Lower leg skin (tissue), 4 donors: Measurements from ENCODE around the gene GPX4. TPM values are rescaled to one million over a fixed set of nuclear protein-coding genes. Genes with fewer than 3 reads are reported as not detected.
A peak's percentile ranks its signal among the peaks of the same experiment; 100 is the strongest.

ENCODE experiments used
- DNase-seq, 2 donors: peaks; one replicate each; pipeline ENCODE4 v3.0.0-alpha.2; 2019; ENCODE audit warnings: low spot score in 2 of 2
- H3K4me3 ChIP-seq: fragments of 200-600 bp; sonication (generic); 2 replicates; pipeline ENCODE4 v1.5.1; 2017; ENCODE audit warnings: mild to moderate bottlenecking, low read depth; ENCODE audit not compliant: poor library complexity, severe bottlenecking
- CTCF ChIP-seq, 3 donors: fragments of 450-650 bp; IDR thresholded peaks; one replicate each; pipeline ENCODE4 v1.5.1; 2016; ENCODE audit warnings: antibody characterized with exemption in 3 of 3, mild to moderate bottlenecking in 3 of 3, moderate library complexity in 2 of 3
- POLR2A ChIP-seq, 2 donors: fragments of 450-650 bp; IDR thresholded peaks; one replicate each; pipeline ENCODE4 v1.6.1; 2016 to 2017; ENCODE audit warnings: antibody characterized with exemption in 2 of 2, mild to moderate bottlenecking in 1 of 2, moderate library complexity in 1 of 2
- WGBS, 2 donors: methylation state at CpG; one replicate each; pipeline ENCODE4 v1.1.5; 2018; 5-methylcytosine and 5-hydroxymethylcytosine counted together
- intact Hi-C: fragments of 100-400 bp; cut with DNase I; formaldehyde crosslinking; loops from one replicate; pipeline ENCODE4 v1.15.0; 2023; ENCODE audit warnings: low total_unique reads
- total RNA-seq, 4 donors: library from RNA; depleted of rRNA; stranded (reverse); fragments of >200 nt; gene quantifications; one replicate each; pipeline ENCODE4 v1.1.0, GENCODE V29; 2016

The GPX4 gene
- total RNA-seq, 4 donors from 2014 or later = 375 to 507 (median 469) TPM

DNA sequence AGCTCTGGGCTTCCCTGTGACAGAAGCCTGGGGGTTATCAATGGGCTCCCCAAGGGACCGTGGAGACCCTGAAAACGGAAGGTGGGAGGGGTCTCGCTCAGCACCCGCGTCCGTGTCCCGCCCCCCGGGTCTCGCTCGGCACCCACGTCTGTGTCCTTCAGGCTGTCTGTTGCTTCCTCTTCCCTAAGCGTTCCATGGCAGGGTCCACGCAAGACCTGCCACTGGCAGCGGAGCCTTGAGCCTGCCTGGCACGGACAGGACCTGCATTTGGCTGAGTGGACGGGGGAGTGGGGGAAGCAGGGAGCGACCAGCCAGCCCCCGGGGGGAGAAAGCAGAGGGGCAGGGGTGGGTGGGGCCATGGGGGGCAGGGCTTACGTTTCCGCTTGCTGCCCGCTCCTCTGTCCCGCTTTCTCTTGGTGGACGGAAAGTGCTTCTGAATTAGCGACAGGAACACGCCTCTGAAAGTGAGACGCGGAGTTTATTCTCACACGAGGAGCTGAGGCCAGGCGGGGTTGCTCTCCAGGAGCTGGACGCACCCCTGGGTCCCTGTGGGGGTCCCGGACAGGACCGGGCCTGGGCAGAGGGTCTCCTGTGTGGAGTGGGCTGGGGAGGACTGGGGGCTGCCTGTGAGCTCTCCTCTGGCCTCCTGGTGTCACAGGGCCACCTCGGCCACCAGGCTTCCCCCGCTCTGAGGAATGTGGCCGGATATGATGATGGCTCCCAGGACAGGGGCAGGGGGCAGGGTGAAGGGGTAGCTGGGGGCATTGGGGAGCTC lies 12.0 kb downstream of the GPX4 start:
- H3K4me3 ChIP-seq = no peak overlapping the region
- intact Hi-C loops = loop anchor here (10.0 kb wide), 1 partner anchor 69 kb away; no protein-coding TSS in a partner anchor
- 92 to 93% methylated on average over 32 to 35 of the region's 35 CpGs for WGBS, 2 donors
- TF ChIP-seq POLR2A (IDR thresholded peaks at IDR 0.05) = no peak
- no peak for TF ChIP-seq CTCF (IDR thresholded peaks at IDR 0.05)
- no peak for DNase-seq

- intact Hi-C loops = loop anchor here (10.0 kb wide), 1 partner anchor 68 kb away; no protein-coding TSS in a partner anchor
- no peak for DNase-seq
- WGBS, 2 donors = 89 to 92% methylated on average over 13 to 33 of the region's 52 CpGs
- H3K4me3 ChIP-seq = no peak overlapping the region
- no peak for TF ChIP-seq POLR2A (IDR thresholded peaks at IDR 0.05)
- no peak for TF ChIP-seq CTCF (IDR thresholded peaks at IDR 0.05)
Observed at GRCh38 chr19:1116726-1117581, 13.2 kb downstream of the GPX4 start.

DNA sequence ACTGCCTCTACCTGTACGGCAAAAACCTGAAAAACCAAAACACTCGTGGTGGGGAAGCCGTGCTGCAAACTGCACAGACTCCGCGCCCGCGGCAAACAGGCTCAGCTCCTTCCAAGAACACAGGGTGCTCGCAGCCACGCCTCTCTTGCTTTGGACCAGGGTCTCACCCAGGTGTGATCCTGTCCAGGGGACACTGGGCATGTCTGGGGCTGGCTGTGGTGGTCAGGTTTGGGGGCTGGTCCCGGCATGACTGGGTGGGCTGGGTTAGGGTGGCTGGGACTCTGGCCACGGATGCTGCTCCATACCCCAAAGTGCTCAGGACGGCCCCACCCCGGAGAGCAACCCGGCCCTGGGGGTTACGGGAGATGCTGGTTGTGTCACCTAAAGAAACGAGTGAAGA lies 13.9 kb downstream of the GPX4 start:
- no peak for DNase-seq
- 62 to 73% methylated on average over 7 to 16 of the region's 16 CpGs for WGBS, 2 donors
- TF ChIP-seq POLR2A (IDR thresholded peaks at IDR 0.05) = no peak
- TF ChIP-seq CTCF (IDR thresholded peaks at IDR 0.05) = no peak
- H3K4me3 ChIP-seq = no peak overlapping the region
- intact Hi-C loops = loop anchor here (10.0 kb wide), 1 partner anchor 67 kb away; no protein-coding TSS in a partner anchor

GRCh38 chr19:1118999-1119398 lies 15.2 kb downstream of the GPX4 start:
- 89 to 95% methylated on average over 34 of the region's 34 CpGs for WGBS, 2 donors
- intact Hi-C loops = loop anchor here (10.0 kb wide), 1 partner anchor 66 kb away; no protein-coding TSS in a partner anchor
- no peak overlapping the region for H3K4me3 ChIP-seq
- DNase-seq = no peak
- TF ChIP-seq CTCF (IDR thresholded peaks at IDR 0.05) (no peak), POLR2A (IDR thresholded peaks at IDR 0.05) (no peak)

GRCh38 chr19:1119475-1120217 lies 15.9 kb downstream of the GPX4 start:
- peak in 1 of 2 donors; percentile 86 for DNase-seq
- no peak for TF ChIP-seq POLR2A (IDR thresholded peaks at IDR 0.05)
- TF ChIP-seq CTCF (IDR thresholded peaks at IDR 0.05) = no peak
- intact Hi-C loops = loop anchor here (10.0 kb wide), 1 partner anchor 65 kb away; no protein-coding TSS in a partner anchor
- WGBS, 2 donors = 89 to 90% methylated on average over 43 to 50 of the region's 50 CpGs
- no peak overlapping the region for H3K4me3 ChIP-seq
